Duodenal mucosa (tissue), 2 donors: ENCODE results near the gene EREG.
A peak's percentile ranks its signal among the peaks of the same experiment; 100 is the strongest.
"Not testable (repeated sequence)": the region's sequence is repeated elsewhere in the genome, so short reads cannot be mapped to it uniquely, and the experiment has no call there.

Source experiments
- H3K27ac ChIP-seq: one replicate; pipeline ENCODE4 v1.7.0; 2013; ENCODE audit warnings: low read depth, low read length
- H3K27me3 ChIP-seq, 2 donors: one replicate each; pipeline ENCODE4 v1.7.0; 2013; ENCODE audit warnings: low read length in 2 of 2, control low read depth in 1 of 2; ENCODE audit not compliant: insufficient read depth in 2 of 2, control insufficient read depth in 1 of 2
- H3K36me3 ChIP-seq, 2 donors: one replicate each; pipeline ENCODE4 v1.7.0; 2013; ENCODE audit warnings: low read length in 2 of 2, control low read depth in 1 of 2; ENCODE audit not compliant: insufficient read depth in 2 of 2, control insufficient read depth in 1 of 2
- H3K4me1 ChIP-seq, 2 donors: one replicate each; pipeline ENCODE4 v1.7.0; 2013; ENCODE audit warnings: low read length in 2 of 2, control low read depth in 1 of 2; ENCODE audit not compliant: insufficient read depth in 2 of 2, control insufficient read depth in 1 of 2
- H3K4me3 ChIP-seq, 2 donors: one replicate each; pipeline ENCODE4 v1.7.0; 2013; ENCODE audit warnings: low read length in 2 of 2, low read depth in 1 of 2
- H3K9ac ChIP-seq, 2 donors: one replicate each; pipeline ENCODE4 v1.7.0; 2013; ENCODE audit warnings: low read length in 2 of 2, low read depth in 1 of 2
- H3K9me3 ChIP-seq, 2 donors: one replicate each; pipeline ENCODE4 v1.7.0; 2013; ENCODE audit warnings: low read length in 2 of 2, control low read depth in 1 of 2; ENCODE audit not compliant: control insufficient read depth in 1 of 2

EREG gene

DNA sequence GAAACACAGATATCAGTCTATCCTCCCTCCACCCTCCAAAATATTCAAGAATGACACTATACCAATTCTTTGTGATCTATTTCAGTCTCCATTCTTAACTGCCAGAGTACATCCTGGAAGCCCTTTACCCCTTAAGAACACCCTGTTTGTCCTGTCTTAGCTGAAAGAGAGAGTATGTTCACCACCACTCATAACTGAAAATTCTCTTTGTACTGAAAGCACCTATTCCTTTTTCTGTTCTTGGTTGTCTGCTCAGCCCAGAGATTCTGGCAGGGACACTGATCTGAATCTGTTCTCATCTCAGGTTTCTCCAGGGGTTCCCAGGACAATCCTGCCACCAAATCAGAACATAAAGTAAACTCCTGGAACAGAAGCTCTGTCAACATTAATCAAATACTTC lies 25.4 kb upstream of the EREG start:
- no peaks in the 10 kb centered on the region for H3K36me3 ChIP-seq
- H3K27ac ChIP-seq, result no peak overlapping the region

DNA sequence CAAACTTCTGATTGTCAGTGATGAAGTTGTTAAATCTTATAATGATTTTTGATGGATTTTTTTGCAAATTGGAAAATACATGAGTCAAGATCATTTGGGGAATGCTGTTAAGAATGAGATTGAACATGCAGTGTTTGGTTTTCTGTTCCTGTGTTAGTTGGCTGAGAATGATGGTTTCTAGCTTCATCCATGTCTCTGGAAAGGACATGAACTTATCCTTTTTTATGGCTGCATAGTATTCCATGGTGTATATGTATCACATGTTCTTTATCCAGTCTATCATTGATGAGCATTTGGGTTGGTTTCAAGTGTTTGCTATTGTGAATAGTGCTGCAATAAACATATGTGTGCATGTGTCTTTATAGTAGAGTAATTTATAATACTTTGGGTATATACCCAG lies 24.5 kb upstream of the EREG start:
- H3K27ac ChIP-seq, H3K27me3 ChIP-seq: not testable (repeated sequence)
- H3K9me3 ChIP-seq, result peaks cover 7 to 12% of the 10 kb centered on the region in 2 donors

More for the DNA sequence above, 25.4 kb upstream of the EREG start:
- Histone ChIP-seq H3K4me1 (no peaks in the 10 kb centered on the region), H3K9me3 (peaks cover 7 to 11% of the 10 kb centered on the region in 2 donors), H3K9ac (no peak overlapping the region), H3K4me3 (no peak overlapping the region), H3K27me3 (no peaks in the 10 kb centered on the region)

DNA sequence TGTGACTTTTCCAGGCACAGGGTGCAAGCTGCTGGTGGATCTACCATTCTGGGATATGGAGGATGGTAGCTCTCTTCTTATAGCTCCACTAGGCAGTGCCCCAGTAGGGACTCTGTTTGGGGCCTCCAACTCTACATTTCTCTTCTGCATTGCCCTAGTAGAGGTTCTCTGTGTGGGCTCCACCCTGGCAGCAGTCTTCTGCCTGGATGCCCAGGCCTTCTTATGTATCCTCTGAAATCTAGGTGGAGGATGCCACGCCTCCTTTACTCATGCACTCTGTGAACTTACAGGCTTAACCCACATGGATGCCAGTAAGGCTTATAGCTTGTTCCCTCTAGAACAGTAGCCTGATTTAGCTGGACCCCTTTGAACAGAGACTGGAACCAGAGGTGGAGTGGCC lies 20.9 kb upstream of the EREG start:
- H3K4me3 ChIP-seq, result no peak overlapping the region
- no peaks in the 10 kb centered on the region for H3K4me1 ChIP-seq
- H3K9ac ChIP-seq, result no peak overlapping the region
- H3K9me3 ChIP-seq, result peaks cover 7 to 12% of the 10 kb centered on the region in 2 donors
- H3K27ac ChIP-seq, result no peak overlapping the region
- no peaks in the 10 kb centered on the region for H3K36me3 ChIP-seq
- H3K27me3 ChIP-seq, result no peaks in the 10 kb centered on the region

More for the DNA sequence above, 24.5 kb upstream of the EREG start:
- H3K36me3 ChIP-seq, H3K4me1 ChIP-seq, H3K9ac ChIP-seq, H3K4me3 ChIP-seq: not testable (repeated sequence)

DNA sequence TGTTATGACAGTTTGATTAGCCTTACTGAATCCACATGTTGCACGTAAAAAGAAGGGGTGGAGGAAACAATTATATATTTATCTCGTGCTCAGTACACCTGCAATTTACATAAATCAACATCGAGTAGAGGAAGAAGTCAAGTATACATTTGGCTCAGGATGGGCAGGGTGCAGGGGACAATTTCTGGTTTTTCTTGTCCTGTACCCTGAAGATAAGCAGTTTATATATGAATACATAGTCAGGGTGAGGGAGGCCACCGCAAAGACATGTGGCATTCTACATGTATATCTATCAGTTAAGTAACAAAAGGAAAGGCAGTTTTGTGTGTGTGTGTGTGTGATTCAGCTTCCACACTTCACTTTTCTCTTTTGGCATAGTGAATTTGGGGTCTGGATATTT lies 11.1 kb upstream of the EREG start:
- Histone ChIP-seq H3K4me3 (no peak overlapping the region), H3K4me1 (peaks cover 0 to 6% of the 10 kb centered on the region in 2 donors), H3K27me3 (no peaks in the 10 kb centered on the region), H3K9ac (no peak overlapping the region), H3K9me3 (no peaks in the 10 kb centered on the region), H3K36me3 (no peaks in the 10 kb centered on the region), H3K27ac (no peak overlapping the region)

DNA sequence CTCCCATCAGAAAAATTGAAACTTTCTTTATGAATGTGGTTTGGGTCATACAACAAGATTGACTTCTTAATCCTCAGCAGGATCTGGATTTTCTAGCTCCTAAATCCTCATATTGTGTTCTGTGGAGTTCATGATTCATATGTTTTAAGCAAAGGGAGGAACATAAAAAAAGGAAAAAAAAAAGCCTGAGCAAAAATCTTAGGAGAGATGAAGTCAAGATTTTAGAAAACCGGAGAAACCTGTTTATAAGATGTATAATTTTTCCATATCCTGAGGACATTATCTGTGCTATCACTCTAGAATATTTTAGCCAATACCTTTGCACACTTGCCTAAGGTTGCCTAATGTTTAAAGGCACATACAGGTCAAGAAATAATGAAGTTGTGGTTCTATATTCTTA lies 7.0 kb upstream of the EREG start:
- Histone ChIP-seq H3K27ac (no peak overlapping the region), H3K4me3 (no peak overlapping the region), H3K9me3 (no peaks in the 10 kb centered on the region), H3K9ac (no peak overlapping the region), H3K4me1 (peaks cover 0 to 9% of the 10 kb centered on the region in 2 donors), H3K36me3 (no peaks in the 10 kb centered on the region), H3K27me3 (no peaks in the 10 kb centered on the region)

DNA sequence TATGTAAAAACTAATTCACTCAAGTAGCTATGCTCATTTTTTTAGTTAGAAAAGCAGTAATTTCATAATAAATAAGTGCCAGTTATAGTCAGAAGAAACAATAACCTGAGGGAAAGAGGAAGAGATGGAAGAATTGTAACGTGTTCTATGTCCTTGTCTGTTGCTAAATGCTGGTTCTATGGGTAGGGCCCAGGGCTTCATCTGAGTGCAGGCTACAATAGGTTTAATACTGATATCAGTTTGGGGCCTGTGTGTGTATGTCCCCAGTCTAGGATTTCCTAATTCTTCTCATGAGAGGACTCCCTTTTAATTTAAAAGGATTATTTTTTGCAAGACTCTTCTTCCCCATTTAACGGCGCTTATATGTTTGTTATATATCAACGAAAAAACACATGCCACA lies 3.3 kb upstream of the EREG start:
- Histone ChIP-seq H3K9me3 (no peaks in the 10 kb centered on the region), H3K36me3 (no peaks in the 10 kb centered on the region), H3K27me3 (peaks cover 4 to 8% of the 10 kb centered on the region in 2 donors), H3K4me1 (peaks cover 10 to 18% of the 10 kb centered on the region in 2 donors), H3K9ac (no peak overlapping the region), H3K27ac (no peak overlapping the region), H3K4me3 (no peak overlapping the region)

DNA sequence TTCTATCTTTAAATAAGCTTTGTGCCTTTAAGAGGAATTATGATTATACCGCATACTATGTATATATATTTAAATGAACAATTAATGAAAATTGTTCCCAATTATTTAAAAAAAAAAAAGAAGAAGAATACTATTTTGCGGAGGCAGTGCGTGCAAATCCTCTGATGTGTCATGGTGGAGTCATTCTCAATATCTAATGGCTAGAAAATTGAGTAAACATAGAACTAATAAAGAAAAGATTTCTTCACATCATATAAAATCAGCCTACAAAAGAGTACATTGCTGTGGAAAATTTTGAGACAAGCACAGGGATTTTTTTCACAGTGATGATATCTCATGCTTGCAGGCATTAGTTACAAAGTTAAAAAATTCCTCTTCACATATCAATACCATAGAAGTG lies 2.6 kb upstream of the EREG start:
- Histone ChIP-seq H3K27me3 (peaks cover 4 to 8% of the 10 kb centered on the region in 2 donors), H3K36me3 (no peaks in the 10 kb centered on the region), H3K27ac (no peak overlapping the region), H3K4me1 (peaks cover 10 to 18% of the 10 kb centered on the region in 2 donors), H3K9ac (no peak overlapping the region), H3K9me3 (no peaks in the 10 kb centered on the region), H3K4me3 (no peak overlapping the region)

DNA sequence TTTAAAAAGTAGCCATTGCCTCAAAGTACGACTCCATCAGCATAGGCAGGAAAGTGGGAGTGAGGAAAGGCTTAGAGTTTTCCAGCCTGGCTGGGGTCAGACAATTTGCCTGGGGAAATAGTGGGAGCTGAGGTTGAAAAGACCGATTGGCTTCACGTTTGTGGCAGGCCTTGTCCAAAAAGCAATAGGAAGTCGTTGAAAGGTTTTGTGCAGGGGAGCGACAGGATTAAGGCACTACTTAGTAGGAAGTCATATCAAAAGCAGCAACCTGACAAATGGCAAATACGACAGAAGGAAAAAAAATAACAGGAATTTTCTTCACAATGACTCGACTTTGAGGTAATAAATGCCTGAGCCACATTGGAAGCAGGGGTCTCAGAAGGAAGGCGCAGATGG lies 691 bp upstream of the EREG start:
- no peak overlapping the region for H3K27ac ChIP-seq
- H3K9ac ChIP-seq, result no peak overlapping the region
- H3K9me3 ChIP-seq, result no peaks in the 10 kb centered on the region
- peak overlapping the region in 1 of 2 donors; percentile 58 for H3K4me3 ChIP-seq
- no peaks in the 10 kb centered on the region for H3K36me3 ChIP-seq
- H3K27me3 ChIP-seq, result peaks cover 4 to 8% of the 10 kb centered on the region in 2 donors
- H3K4me1 ChIP-seq, result peaks cover 10 to 14% of the 10 kb centered on the region in 2 donors

DNA sequence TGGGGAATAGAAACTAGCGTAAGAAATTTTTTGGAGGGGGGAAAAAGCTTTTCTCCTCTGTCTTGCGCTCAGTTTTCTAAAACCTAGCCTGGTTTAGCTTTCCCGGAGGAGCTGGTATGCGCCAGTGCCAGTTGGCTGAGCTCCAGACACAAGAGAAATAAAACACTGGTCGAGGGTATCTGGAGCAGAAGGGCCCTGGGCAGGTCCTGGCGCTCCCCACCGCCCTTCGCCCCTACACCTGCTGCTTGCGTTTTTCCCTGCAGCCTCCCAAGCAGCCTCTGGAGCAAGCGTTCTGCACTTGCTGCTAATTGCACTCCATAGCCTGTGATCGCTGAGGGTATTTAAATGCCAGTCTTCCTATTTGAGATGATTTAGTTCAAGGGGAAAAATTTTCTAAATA lies 816 bp downstream of the EREG start:
- Histone ChIP-seq H3K9me3 (no peaks in the 10 kb centered on the region), H3K4me3 (peak overlapping the region; percentile 58 to 71), H3K4me1 (peaks cover 10 to 14% of the 10 kb centered on the region in 2 donors), H3K9ac (peak overlapping the region in 1 of 2 donors; percentile 6), H3K27me3 (peaks cover 4 to 8% of the 10 kb centered on the region in 2 donors), H3K27ac (no peak overlapping the region), H3K36me3 (no peaks in the 10 kb centered on the region)

DNA sequence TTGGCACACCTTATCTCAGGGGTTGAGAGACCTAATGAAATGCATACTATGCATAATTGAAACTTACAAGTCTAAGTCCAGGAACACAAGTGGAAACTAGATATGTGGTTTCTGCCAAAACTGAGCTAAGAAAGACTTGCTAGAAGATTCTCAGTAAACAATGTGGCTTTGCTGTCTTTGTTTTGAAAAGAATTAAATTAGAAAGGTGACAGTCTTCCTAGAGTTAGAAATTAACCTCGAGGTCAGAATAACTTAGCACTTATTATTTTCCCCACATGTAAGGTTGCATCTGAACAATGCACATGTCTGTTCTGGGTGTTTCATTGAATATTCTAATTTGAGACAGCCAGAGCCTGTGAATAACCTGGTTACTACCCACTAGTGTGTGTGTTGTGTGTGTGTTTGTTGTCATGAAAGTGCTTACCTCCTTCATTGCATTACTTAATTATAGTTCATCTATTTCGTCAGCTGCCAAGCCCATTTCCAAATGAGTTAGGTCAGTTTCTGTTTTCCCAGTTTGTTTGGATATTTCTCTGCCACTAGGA lies 1.5 kb downstream of the EREG start:
- no peak overlapping the region for H3K4me3 ChIP-seq
- peaks cover 10 to 14% of the 10 kb centered on the region in 2 donors for H3K4me1 ChIP-seq
- no peak overlapping the region for H3K27ac ChIP-seq
- no peak overlapping the region for H3K9ac ChIP-seq
- H3K36me3 ChIP-seq, result no peaks in the 10 kb centered on the region
- no peaks in the 10 kb centered on the region for H3K9me3 ChIP-seq
- peaks cover 4 to 8% of the 10 kb centered on the region in 2 donors for H3K27me3 ChIP-seq
